ENCODE measurements around the gene PLA2G4A.

Gene PLA2G4A

DNA sequence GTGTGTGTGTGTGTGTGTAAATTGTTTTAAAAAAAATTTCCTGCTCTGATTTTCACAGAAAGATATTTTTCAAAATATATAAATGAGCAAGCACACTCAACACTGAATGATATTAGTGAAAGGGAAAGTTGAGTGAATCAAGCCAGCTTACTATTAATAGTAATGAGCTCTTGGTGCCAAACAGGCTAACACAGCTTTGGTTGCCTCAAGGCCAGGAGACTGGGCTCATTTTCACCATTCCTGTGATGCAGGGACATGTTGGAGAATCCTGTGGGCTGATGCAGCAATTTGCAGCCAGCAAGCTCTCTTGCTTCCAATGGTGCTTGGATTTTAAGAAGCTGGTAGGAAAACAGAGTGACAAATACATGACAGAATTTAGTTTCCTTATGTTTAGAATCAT is 30.2 kb downstream of the PLA2G4A start:
- no peak for DNase-seq (ENCODE audit: low spot score)
- in situ Hi-C loops (cut with MboI; ENCODE audit: low pct_unique_long_range_greater_than_20kb, low sequenced_read_pairs, unreplicated experiment): no loop called here
- TF ChIP-seq, protein P1, sequence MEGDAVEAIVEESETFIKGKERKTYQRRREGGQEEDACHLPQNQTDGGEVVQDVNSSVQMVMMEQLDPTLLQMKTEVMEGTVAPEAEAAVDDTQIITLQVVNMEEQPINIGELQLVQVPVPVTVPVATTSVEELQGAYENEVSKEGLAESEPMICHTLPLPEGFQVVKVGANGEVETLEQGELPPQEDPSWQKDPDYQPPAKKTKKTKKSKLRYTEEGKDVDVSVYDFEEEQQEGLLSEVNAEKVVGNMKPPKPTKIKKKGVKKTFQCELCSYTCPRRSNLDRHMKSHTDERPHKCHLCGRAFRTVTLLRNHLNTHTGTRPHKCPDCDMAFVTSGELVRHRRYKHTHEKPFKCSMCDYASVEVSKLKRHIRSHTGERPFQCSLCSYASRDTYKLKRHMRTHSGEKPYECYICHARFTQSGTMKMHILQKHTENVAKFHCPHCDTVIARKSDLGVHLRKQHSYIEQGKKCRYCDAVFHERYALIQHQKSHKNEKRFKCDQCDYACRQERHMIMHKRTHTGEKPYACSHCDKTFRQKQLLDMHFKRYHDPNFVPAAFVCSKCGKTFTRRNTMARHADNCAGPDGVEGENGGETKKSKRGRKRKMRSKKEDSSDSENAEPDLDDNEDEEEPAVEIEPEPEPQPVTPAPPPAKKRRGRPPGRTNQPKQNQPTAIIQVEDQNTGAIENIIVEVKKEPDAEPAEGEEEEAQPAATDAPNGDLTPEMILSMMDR (IDR thresholded peaks at IDR 0.05; ENCODE audit: extremely low read depth, insufficient read depth, missing control alignments): no peak

DNA sequence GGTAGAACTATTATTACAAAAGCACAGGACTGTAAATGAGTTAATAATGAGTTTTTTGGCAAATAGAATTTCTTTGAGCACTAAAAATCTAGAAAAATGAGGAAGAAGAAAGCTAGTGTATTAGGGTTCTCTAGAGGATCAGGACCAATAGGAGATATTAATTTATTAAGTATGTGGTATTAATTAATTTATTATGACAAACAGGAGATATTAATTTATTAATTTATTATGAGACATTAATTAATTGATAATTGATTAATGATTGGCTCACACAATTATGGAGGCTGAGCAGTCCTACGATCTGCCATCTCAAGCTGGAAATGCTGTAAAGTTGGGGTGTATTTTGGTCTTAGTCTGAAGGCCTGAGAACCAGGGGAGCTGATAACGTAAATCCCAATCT is 31.2 kb downstream of the PLA2G4A start:
- in situ Hi-C loops (cut with MboI; ENCODE audit: low pct_unique_long_range_greater_than_20kb, low sequenced_read_pairs, unreplicated experiment): no loop called here
- TF ChIP-seq, protein P1 (IDR thresholded peaks at IDR 0.05; ENCODE audit: extremely low read depth, insufficient read depth, missing control alignments): no peak

DNA sequence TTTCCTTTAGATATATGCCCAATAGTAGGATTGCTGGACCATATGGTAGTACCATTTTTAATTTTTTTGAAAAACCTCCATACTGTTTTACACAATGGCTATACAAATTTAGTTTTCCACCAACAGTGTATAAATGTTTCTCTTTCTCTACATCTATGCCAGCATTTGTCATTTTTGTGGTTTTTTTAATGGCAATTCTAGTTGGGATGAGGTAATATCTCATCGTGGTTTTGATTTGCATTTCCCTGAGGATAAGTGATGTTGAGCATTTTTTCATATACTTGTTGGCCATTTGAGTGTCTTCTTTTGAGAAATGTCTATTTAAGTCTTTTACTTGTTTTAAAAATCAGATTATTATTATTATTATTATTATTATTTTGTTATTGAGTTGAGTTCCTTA is 35.5 kb downstream of the PLA2G4A start:
- DNase-seq (ENCODE audit: low spot score): no peak
- TF ChIP-seq, protein P1 (IDR thresholded peaks at IDR 0.05; ENCODE audit: extremely low read depth, insufficient read depth, missing control alignments): no peak
- in situ Hi-C loops (cut with MboI; ENCODE audit: low pct_unique_long_range_greater_than_20kb, low sequenced_read_pairs, unreplicated experiment): no loop called here

More for the DNA sequence above, 31.2 kb downstream of the PLA2G4A start:
- DNase-seq (ENCODE audit: low spot score): no peak

DNA sequence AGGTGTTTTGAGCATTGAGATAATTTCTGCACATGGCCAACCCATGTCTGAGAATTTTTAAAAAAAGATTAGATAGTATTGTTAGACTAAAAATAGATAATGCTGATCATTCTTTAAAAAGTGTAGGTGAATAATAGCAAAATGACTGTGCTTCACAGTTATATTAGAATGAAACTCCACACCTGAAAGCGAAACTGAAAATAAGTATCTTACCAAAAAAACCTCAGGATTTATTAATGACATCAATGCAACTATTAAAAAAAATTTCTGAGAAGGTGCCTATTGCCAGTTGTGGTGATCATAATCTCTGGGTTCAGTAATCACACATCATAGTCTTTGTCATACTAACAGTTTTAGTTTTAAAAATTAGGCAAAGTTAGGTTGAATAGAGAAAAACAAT is 36.5 kb downstream of the PLA2G4A start:
- in situ Hi-C loops (cut with MboI; ENCODE audit: low pct_unique_long_range_greater_than_20kb, low sequenced_read_pairs, unreplicated experiment): no loop called here
- peak; percentile 25 for DNase-seq (ENCODE audit: low spot score)

DNA sequence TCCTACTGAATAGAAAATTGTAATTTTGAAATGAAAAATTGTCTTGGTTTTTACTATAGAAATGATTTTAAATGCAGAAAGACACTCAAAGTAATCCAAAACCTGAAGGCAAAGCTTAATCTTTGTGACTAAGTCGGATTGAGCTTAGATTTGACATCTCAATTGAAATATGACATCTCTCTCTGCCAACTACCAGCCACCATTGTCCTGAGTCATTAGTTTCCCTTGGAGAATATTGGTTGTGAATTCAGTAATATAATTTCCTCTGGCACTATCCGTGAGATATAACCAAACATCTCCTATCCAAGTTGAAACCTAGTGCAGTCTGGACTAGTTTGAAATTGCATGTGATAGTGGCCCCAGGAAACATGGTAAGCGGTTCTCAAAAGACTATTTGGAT is 37.1 kb downstream of the PLA2G4A start:
- no peak for DNase-seq (ENCODE audit: low spot score)
- TF ChIP-seq, protein P1 (IDR thresholded peaks at IDR 0.05; ENCODE audit: extremely low read depth, insufficient read depth, missing control alignments): no peak
- in situ Hi-C loops (cut with MboI; ENCODE audit: low pct_unique_long_range_greater_than_20kb, low sequenced_read_pairs, unreplicated experiment): no loop called here

More for the DNA sequence above, 36.5 kb downstream of the PLA2G4A start:
- TF ChIP-seq, protein P1 (IDR thresholded peaks at IDR 0.05; ENCODE audit: extremely low read depth, insufficient read depth, missing control alignments): no peak

DNA sequence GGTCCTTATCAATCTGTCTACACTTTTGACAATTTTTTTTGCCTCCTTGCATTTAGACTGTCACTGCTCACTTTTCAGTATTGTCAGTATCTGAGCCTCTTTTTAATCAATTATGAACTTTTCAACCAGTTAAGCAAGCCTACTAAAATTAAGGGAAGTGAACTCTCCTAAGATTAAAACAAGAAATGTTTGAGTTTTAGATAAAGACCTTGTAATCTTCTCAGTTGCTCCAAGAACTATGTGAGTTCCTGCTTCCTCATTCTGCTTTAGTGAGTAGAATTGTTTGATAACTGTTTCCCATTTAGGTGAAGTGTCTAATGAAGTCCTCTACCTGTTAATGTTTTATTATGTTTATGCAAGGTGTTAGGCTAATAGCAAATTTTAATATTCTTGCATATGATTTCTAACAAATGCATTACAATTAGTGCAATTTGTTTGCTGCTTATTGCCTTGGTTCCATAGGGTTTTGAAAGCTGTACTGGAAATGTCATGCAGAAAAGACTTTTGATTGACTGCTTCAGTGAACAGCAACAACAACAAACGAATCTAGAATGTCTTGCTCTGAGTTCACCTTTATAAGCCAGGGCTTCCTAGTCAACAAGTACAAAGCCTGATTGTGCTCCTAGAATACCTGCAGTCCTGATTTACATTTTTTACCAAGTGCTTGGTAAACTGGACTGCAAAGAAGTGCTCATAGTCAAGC is 40.9 kb downstream of the PLA2G4A start:
- TF ChIP-seq, protein P1 (IDR thresholded peaks at IDR 0.05; ENCODE audit: extremely low read depth, insufficient read depth, missing control alignments): no peak
- in situ Hi-C loops (cut with MboI; ENCODE audit: low pct_unique_long_range_greater_than_20kb, low sequenced_read_pairs, unreplicated experiment): no loop called here
- no peak for DNase-seq (ENCODE audit: low spot score)
